H1 (cell line): ENCODE results near the gene PLEKHN1. TPM values are rescaled to one million over a fixed set of nuclear protein-coding genes. Genes with fewer than 3 reads are reported as not detected.

ENCODE experiments used
- CTCF ChIA-PET: fragments of 300-600 bp; sonication (Branson Sonifier 250); formaldehyde crosslinking; loops from one replicate; lab custom pipeline; 2021; ENCODE audit not compliant: partially characterized antibody; lab: Charles Lee
- POLR2A ChIA-PET: fragments of 300-600 bp; sonication (Branson Sonifier 250); formaldehyde crosslinking; loops from one replicate; lab custom pipeline; 2021; ENCODE audit warnings: inconsistent platforms; ENCODE audit not compliant: partially characterized antibody; lab: Charles Lee
- DNase-seq, 2 experiments: peaks; one replicate each; pipeline versions ENCODE4 v3.0.0 to v3.0.0-alpha.2; 2010 to 2022; ENCODE audit warnings: low spot score in 2 of 2, low read depth in 1 of 2, mixed read lengths in 1 of 2
- FAIRE-seq: peaks from 2 replicates; lab custom pipeline; 2011; peaks lifted over from hg19 to GRCh38; lab: Jason Lieb, UNC
- H2AFZ ChIP-seq: 2 replicates; pipeline ENCODE4 v1.8.1; 2012; ENCODE audit warnings: low read length, inconsistent platforms
- H2AK5ac ChIP-seq: 2 replicates; pipeline ENCODE4 v1.6.1; 2013; ENCODE audit warnings: low read depth, low read length
- H2BK120ac ChIP-seq: replicated peaks from 2 replicates; pipeline ENCODE3; 2013; ENCODE audit warnings: low read depth, low read length, inconsistent platforms
- H2BK12ac ChIP-seq: 2 replicates; pipeline ENCODE4 v1.6.1; 2013; ENCODE audit warnings: low read depth, low read length
- H2BK15ac ChIP-seq: 2 replicates; pipeline ENCODE4 v1.6.1; 2013; ENCODE audit warnings: low read length
- H2BK20ac ChIP-seq: 2 replicates; pipeline ENCODE4 v1.6.1; 2013; ENCODE audit warnings: low read length
- H2BK5ac ChIP-seq: 2 replicates; pipeline ENCODE4 v1.6.1; 2013; ENCODE audit warnings: low read depth, low read length
- H3K14ac ChIP-seq: 2 replicates; pipeline ENCODE4 v1.6.1; 2013; ENCODE audit warnings: inconsistent platforms; ENCODE audit not compliant: insufficient read length
- H3K18ac ChIP-seq: 2 replicates; pipeline ENCODE4 v1.6.1; 2013; ENCODE audit warnings: low read length; ENCODE audit errors: extremely low read depth
- H3K23ac ChIP-seq: 2 replicates; pipeline ENCODE4 v1.6.1; 2013; ENCODE audit warnings: inconsistent platforms; ENCODE audit not compliant: insufficient read length
- H3K23me2 ChIP-seq: 2 replicates; pipeline ENCODE4 v1.6.1; 2013; ENCODE audit warnings: low read depth, low read length
- H3K27ac ChIP-seq: 2 replicates; pipeline ENCODE4 v1.6.1; 2011; ENCODE audit warnings: low read depth, low read length, inconsistent platforms
- H3K27me3 ChIP-seq, 4 experiments: replicated peaks in 1 of 4; 1 replicate in 1 of 4; 2 replicates in 3 of 4; pipeline versions ENCODE4 v1.6.1 to v1.8.1; 2011 to 2013; ENCODE audit warnings: low read length in 3 of 4, mild to moderate bottlenecking in 3 of 4, inconsistent platforms in 2 of 4, mixed read lengths in 2 of 4, moderate library complexity in 1 of 4; ENCODE audit not compliant: control insufficient read depth in 3 of 4, insufficient read depth in 3 of 4; ENCODE audit errors: extremely low read depth in 1 of 4
- H3K36me3 ChIP-seq, 4 experiments: 2 replicates each; pipeline versions ENCODE4 v1.6.1 to v1.8.1; 2011 to 2013; ENCODE audit warnings: mild to moderate bottlenecking in 4 of 4, low read length in 3 of 4, moderate library complexity in 2 of 4, control low read depth in 1 of 4, inconsistent platforms in 1 of 4; ENCODE audit not compliant: insufficient read depth in 4 of 4, control insufficient read depth in 2 of 4
- H3K4ac ChIP-seq: replicated peaks from 2 replicates; pipeline ENCODE3; 2013; ENCODE audit warnings: low read length, low read depth, mixed read lengths, inconsistent platforms; ENCODE audit not compliant: insufficient read length
- H3K4me1 ChIP-seq, 4 experiments: replicated peaks in 1 of 4; 1 replicate in 1 of 4; 2 replicates in 3 of 4; pipeline versions ENCODE4 v1.6.1 to v1.8.1; 2011 to 2013; ENCODE audit warnings: low read length in 3 of 4, inconsistent platforms in 2 of 4, mixed read lengths in 1 of 4; ENCODE audit not compliant: insufficient read depth in 4 of 4, control insufficient read depth in 3 of 4
- H3K4me2 ChIP-seq, 2 experiments: 2 replicates each; pipeline versions ENCODE4 v1.6.1 to v1.8.1; 2011 to 2013; ENCODE audit warnings: low read depth in 2 of 2, low read length in 2 of 2, control low read depth in 1 of 2, inconsistent platforms in 1 of 2, mild to moderate bottlenecking in 1 of 2; ENCODE audit not compliant: insufficient read depth in 1 of 2
- H3K4me3 ChIP-seq, 4 experiments: fragments of 200-600, 300-600 bp in 1 of 4; sonication (generic), shearing (Covaris generic), sonication (Bioruptor Twin) in 1 of 4; 2 replicates each; pipeline versions ENCODE4 v1.5.1 to v1.8.1; 2011 to 2016; ENCODE audit warnings: low read length in 4 of 4, low read depth in 3 of 4, control low read depth in 2 of 4, inconsistent platforms in 2 of 4, mild to moderate bottlenecking in 2 of 4, mixed read lengths in 1 of 4, moderate library complexity in 1 of 4; ENCODE audit not compliant: insufficient read depth in 2 of 4; ENCODE audit errors: extremely low read depth in 1 of 4
- H3K56ac ChIP-seq: replicated peaks from 2 replicates; pipeline ENCODE3; 2013; ENCODE audit warnings: low read depth, mild to moderate bottlenecking, mixed read lengths, low read length, inconsistent platforms; ENCODE audit not compliant: insufficient read length
- H3K79me1 ChIP-seq: 2 replicates; pipeline ENCODE4 v1.6.1; 2013; ENCODE audit warnings: low read depth, low read length, control low read depth
- H3K79me2 ChIP-seq, 2 experiments: 2 replicates each; pipeline versions ENCODE4 v1.6.1 to v1.8.1; 2012 to 2013; ENCODE audit warnings: low read length in 2 of 2, mild to moderate bottlenecking in 2 of 2, inconsistent platforms in 1 of 2; ENCODE audit not compliant: insufficient read depth in 2 of 2, control insufficient read depth in 1 of 2
- H3K9ac ChIP-seq, 4 experiments: replicated peaks in 1 of 4; 1 replicate in 1 of 4; 2 replicates in 3 of 4; pipeline versions ENCODE4 v1.6.1 to v1.8.1; 2011 to 2013; ENCODE audit warnings: low read depth in 3 of 4, low read length in 3 of 4, control low read depth in 2 of 4, mild to moderate bottlenecking in 2 of 4, moderate library complexity in 2 of 4, inconsistent platforms in 1 of 4; ENCODE audit errors: extremely low read depth in 1 of 4
- H3K9me3 ChIP-seq, 2 experiments: 2 replicates each; pipeline versions ENCODE4 v1.6.1 to v1.8.1; 2012 to 2013; ENCODE audit warnings: mild to moderate bottlenecking in 2 of 2, moderate library complexity in 2 of 2, control low read depth in 1 of 2, inconsistent platforms in 1 of 2, low read depth in 1 of 2, low read length in 1 of 2, mixed read lengths in 1 of 2; ENCODE audit not compliant: insufficient read depth in 2 of 2
- H4K20me1 ChIP-seq, 2 experiments: replicated peaks in 1 of 2; 2 replicates each; pipeline versions ENCODE3 to v1.8.1; 2011 to 2013; ENCODE audit warnings: inconsistent platforms in 2 of 2, low read length in 2 of 2, mild to moderate bottlenecking in 1 of 2; ENCODE audit not compliant: insufficient read depth in 2 of 2, control insufficient read depth in 1 of 2
- H4K5ac ChIP-seq: 2 replicates; pipeline ENCODE4 v1.6.1; 2013; ENCODE audit warnings: low read length, low read depth, mixed read lengths, inconsistent platforms; ENCODE audit not compliant: insufficient read length
- H4K8ac ChIP-seq: 2 replicates; pipeline ENCODE4 v1.8.0; 2013; ENCODE audit warnings: mild to moderate bottlenecking, moderate library complexity, low read length, inconsistent platforms; ENCODE audit not compliant: insufficient read depth; ENCODE audit errors: extremely low read depth
- H4K91ac ChIP-seq: replicated peaks from 2 replicates; pipeline ENCODE3; 2013; ENCODE audit warnings: low read length, mixed read lengths, inconsistent platforms; ENCODE audit not compliant: insufficient read length
- WGBS, 2 experiments: shearing (Covaris generic) in 1 of 2; methylation state at CpG; one replicate each; pipeline versions ENCODE4 v1.1.6 to v1.1.7; 2013 to 2015; ENCODE audit warnings: low lambda C conversion rate in 2 of 2, mixed read lengths in 2 of 2, inconsistent platforms in 1 of 2, low coverage in 1 of 2, missing lambda C conversion rate in 1 of 2; ENCODE audit not compliant: insufficient replicate concordance in 2 of 2, insufficient coverage in 1 of 2, insufficient read length in 1 of 2; ENCODE audit errors: extremely low coverage in 1 of 2, missing lambda C conversion rate in 1 of 2; 5-methylcytosine and 5-hydroxymethylcytosine counted together
- polyA plus RNA-seq, 7 experiments: library from polyadenylated mRNA; depleted of rRNA in 3 of 7; stranded (reverse) in 5 of 7; unstranded in 2 of 7; fragments of >200 nt in 5 of 7; fragments of 200-250 nt in 2 of 7; gene quantifications; 1 replicate in 5 of 7; 2 replicates in 1 of 7; 4 replicates in 1 of 7; pipeline versions ENCODE4 v1.2.1 to v1.2.3, GENCODE V29; 2011 to 2013; ENCODE audit warnings: missing spikeins in 2 of 7, mixed read lengths in 2 of 7
- total RNA-seq: library from RNA; stranded (reverse); fragmentation: NEBNext Ultra II Directional; extraction: Animal tissue kit (Norgen Biotek cat#: 25700); gene quantifications from 2 replicates; pipeline ENCODE4 v1.2.1, GENCODE V29; 2021

The PLEKHN1 gene
- total and polyA plus RNA-seq, 2 of the 8 experiments (the other 6 are each of a cell fraction or from before 2014, with no cell fraction given) = 0.39 to 1.5 TPM

- Histone ChIP-seq H3K79me1 (peaks cover 14% of the 10 kb centered on the region), H3K79me2 (peaks cover 0 to 14% of the 10 kb centered on the region in 2 experiments; a peak in 3 of 4 replicates), H3K36me3 (peaks cover 5 to 38% (median 24%) of the 10 kb centered on the region in 4 experiments), H4K5ac (peak within 1 kb of the TSS; percentile 76), H4K91ac (no peak within 1 kb of the TSS), H3K4ac (peak within 1 kb of the TSS; percentile 69), H2BK120ac (no peak within 1 kb of the TSS), H3K9ac (peak within 1 kb of the TSS; percentile 35 to 91 (median 78)), H3K9me3 (no peaks in the 10 kb centered on the region; a peak in 1 of 4 replicates), H2BK5ac (0 out of 2 replicates have a peak within 1 kb of the TSS, but pooled peaks have one; percentile 35), H3K4me2 (peak within 1 kb of the TSS; percentile 81 to 91), H3K14ac (no peak within 1 kb of the TSS), H2AFZ (no peak within 1 kb of the TSS), H2BK20ac (no peak within 1 kb of the TSS), H4K20me1 (peaks cover 16 to 27% of the 10 kb centered on the region in 2 experiments), H3K23me2 (peaks cover 10% of the 10 kb centered on the region), H4K8ac (peak within 1 kb of the TSS; percentile 68), H3K27me3 (peaks cover 4 to 19% (median 14%) of the 10 kb centered on the region in 4 experiments), H3K23ac (peak within 1 kb of the TSS; percentile 57), H3K4me3 (peak within 1 kb of the TSS; percentile 97 to 100 (median 98)), H2BK15ac (no peak within 1 kb of the TSS), H3K27ac (no peak within 1 kb of the TSS), H2BK12ac (no peak within 1 kb of the TSS), H2AK5ac (no peak within 1 kb of the TSS), H3K4me1 (peaks cover 0 to 9% (median 3%) of the 10 kb centered on the region in 4 experiments; a peak in 5 of 7 replicates), H3K18ac (no peak within 1 kb of the TSS), H3K56ac (peak within 1 kb of the TSS; percentile 32)
- CTCF ChIA-PET = interaction anchor here (1.0 to 1.8 kb wide), 6 partner anchors 16 to 59 kb away, joined by 3 to 4 read pairs (median 4); no protein-coding TSS in a partner anchor
- POLR2A ChIA-PET = interaction anchor here (0.8 to 8.8 kb wide), 6 partner anchors 9 to 99 kb away, joined by 3 to 65 read pairs (median 3); no protein-coding TSS in a partner anchor
- FAIRE-seq = no peak
- WGBS, 2 experiments = 5% methylated on average over 46 of the region's 101 CpGs; no CpG with 5 or more reads in 1 of the 2 experiments
- peak in 1 of 2 experiments; percentile 97 for DNase-seq
Observed at GRCh38 chr1:958823-959730, 7.2 kb upstream of the PLEKHN1 start, which contains the start of gene NOC2L. Gene NOC2L (minus strand): TSS chr1:959256. CDS start chr1:959240, 16 bp downstream.
